ENCODE data around the gene NOS3. TPM values are rescaled to one million over a fixed set of nuclear protein-coding genes. Genes with fewer than 3 reads are reported as not detected.
A peak's percentile ranks its signal among the peaks of the same experiment; 100 is the strongest.

NOS3 gene
- total RNA-seq, 2 experiments from 2014 or later, result 21.6 to 22.3 TPM

DNA sequence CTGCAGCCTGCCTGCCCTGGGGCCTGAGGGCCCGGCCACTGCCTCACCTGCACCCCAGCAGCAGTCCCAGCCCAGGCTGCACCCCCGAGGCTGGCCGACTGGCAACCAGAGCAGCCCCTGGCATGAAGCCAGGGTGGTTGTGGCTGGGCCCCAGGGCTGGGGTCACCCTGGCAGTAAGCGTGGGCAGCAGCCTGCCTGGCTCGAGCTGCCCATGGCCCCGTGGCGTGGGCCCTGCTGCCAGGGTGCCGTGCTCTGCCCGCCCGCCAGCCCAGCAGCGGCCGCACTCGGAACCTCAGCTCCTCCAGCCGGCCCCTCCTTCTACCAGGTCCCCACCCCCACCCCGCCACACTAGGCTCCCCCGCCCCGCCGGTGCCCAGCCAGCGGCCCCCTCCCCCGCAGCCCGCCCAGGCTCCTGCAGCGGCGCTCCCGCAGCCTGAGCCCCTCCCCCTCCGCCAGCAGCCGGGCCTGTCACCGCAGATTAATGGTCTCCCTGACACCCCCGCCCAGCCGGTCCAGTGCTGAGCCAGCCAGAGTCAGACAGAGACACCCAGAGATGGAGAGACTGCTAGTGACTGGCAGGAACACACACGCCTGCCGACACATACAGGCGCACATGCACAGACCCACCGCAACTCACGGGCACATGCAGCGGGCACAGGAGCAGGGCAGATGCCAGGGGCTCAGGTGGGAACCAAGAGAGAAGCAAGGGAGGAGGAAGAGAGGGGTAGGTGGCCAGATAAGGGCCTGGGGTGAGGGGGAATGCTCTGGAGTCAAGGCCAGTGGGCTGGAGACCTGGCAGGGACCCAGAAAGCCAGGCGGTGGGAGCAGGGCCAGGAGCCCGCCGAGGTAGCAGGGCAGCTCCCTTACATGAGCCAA lies 35.1 kb upstream of the NOS3 start:
- peaks cover 13% of the 10 kb centered on the region for H3K4me1 Mint-ChIP-seq
- ChIA-PET CTCF (no interaction called here), POLR2A (no interaction called here)
- H3K4me3 Mint-ChIP-seq, result no peak overlapping the region
- no peak for DNase-seq
- no peak overlapping the region for H3K27ac Mint-ChIP-seq
- no peaks in the 10 kb centered on the region for H3K36me3 Mint-ChIP-seq (ENCODE audit: low read depth)
- no peaks in the 10 kb centered on the region for H3K9me3 Mint-ChIP-seq
- H3K27me3 Mint-ChIP-seq, result peaks cover 38% of the 10 kb centered on the region

- ChIA-PET POLR2A (no interaction called here), CTCF (no interaction called here)
- DNase-seq, result no peak
- peaks cover 13% of the 10 kb centered on the region for H3K4me1 Mint-ChIP-seq
- no peaks in the 10 kb centered on the region for H3K36me3 Mint-ChIP-seq (ENCODE audit: low read depth)
- no peak overlapping the region for H3K27ac Mint-ChIP-seq
- no peaks in the 10 kb centered on the region for H3K9me3 Mint-ChIP-seq
- H3K27me3 Mint-ChIP-seq, result peaks cover 38% of the 10 kb centered on the region
- no peak overlapping the region for H3K4me3 Mint-ChIP-seq
These were observed 34.3 kb upstream of the NOS3 start for GRCh38 chr7:150956395-150957132.

- Mint-ChIP-seq H3K4me3 (no peak overlapping the region), H3K4me1 (peaks cover 14% of the 10 kb centered on the region), H3K27ac (peak overlapping the region; percentile 27), H3K36me3 (ENCODE audit: low read depth) (no peaks in the 10 kb centered on the region), H3K9me3 (no peaks in the 10 kb centered on the region), H3K27me3 (peaks cover 38% of the 10 kb centered on the region)
- CTCF ChIA-PET, result interaction anchor here (0.7 kb wide), 1 partner anchor 43 kb away, joined by 4 read pairs; no protein-coding TSS in a partner anchor
- POLR2A ChIA-PET, result no interaction called here
- no peak for DNase-seq
These were observed 33.4 kb upstream of the NOS3 start for GRCh38 chr7:150957133-150958020.

DNA sequence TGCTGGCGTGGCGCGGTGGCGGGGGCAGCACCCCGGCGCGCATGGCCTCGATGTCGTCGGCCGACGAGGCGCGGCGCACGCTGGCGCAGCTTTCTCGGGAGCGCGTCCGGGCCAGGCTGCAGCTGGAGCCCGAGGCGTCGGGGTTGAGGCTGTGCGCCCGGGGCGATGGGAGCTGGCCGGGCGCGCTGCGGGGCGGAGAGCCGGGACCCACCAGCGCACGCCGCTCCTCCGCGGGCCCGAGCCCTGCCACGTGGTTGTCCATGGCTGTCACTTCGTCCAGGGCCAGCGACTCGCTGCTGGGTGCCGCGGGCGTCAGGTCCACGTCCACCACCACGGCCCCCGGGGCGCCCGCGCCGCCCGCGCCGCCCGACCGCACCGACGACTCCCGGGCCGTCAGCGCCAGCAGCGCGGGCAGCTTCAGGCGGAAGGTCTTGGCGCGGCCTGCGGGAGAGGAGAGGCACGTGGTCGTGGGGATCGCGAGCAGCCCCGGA lies 32.7 kb upstream of the NOS3 start:
- H3K27ac Mint-ChIP-seq, result no peak overlapping the region
- H3K27me3 Mint-ChIP-seq, result peaks cover 38% of the 10 kb centered on the region
- no peaks in the 10 kb centered on the region for H3K9me3 Mint-ChIP-seq
- H3K4me1 Mint-ChIP-seq, result peaks cover 15% of the 10 kb centered on the region
- POLR2A ChIA-PET, result no interaction called here
- H3K36me3 Mint-ChIP-seq (ENCODE audit: low read depth), result no peaks in the 10 kb centered on the region
- no peak overlapping the region for H3K4me3 Mint-ChIP-seq
- no peak for DNase-seq
- CTCF ChIA-PET, result interaction anchor here (0.6 to 0.7 kb wide), 2 partner anchors 44 to 90 kb away, joined by 3 to 4 read pairs; partner anchors contain the start of gene ASIC3

DNA sequence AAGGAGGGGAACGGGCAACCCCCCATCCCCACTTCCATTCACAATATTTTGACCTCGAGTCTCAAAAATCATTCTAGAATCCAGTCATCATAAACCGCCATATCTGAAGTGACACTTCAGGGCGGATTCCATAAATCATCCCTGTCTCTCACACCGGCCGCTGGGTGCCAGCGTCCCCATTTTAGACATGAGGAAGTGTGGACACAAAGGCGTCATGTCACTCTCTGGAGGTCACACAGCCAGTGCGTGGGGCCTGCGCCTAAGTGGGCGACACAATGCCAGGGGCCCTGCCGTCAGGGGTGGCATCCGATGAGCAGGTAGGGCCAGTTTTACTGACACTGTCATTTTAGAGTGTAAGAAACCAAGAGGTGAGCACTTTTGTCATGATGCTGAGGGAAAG lies 32.2 kb upstream of the NOS3 start:
- Mint-ChIP-seq H3K4me3 (no peak overlapping the region), H3K27ac (no peak overlapping the region), H3K4me1 (peaks cover 15% of the 10 kb centered on the region), H3K36me3 (ENCODE audit: low read depth) (no peaks in the 10 kb centered on the region), H3K27me3 (peaks cover 38% of the 10 kb centered on the region), H3K9me3 (no peaks in the 10 kb centered on the region)
- ChIA-PET CTCF (interaction anchor here (0.6 to 1.4 kb wide), 2 partner anchors 70 to 90 kb away, joined by 3 read pairs; partner anchors contain the start of genes ABCB8 and ASIC3), POLR2A (no interaction called here)
- no peak for DNase-seq

- Mint-ChIP-seq H3K36me3 (ENCODE audit: low read depth) (no peaks in the 10 kb centered on the region), H3K9me3 (no peaks in the 10 kb centered on the region), H3K4me1 (peaks cover 15% of the 10 kb centered on the region), H3K4me3 (no peak overlapping the region), H3K27ac (no peak overlapping the region), H3K27me3 (peaks cover 38% of the 10 kb centered on the region)
- DNase-seq, result no peak
- ChIA-PET POLR2A (no interaction called here), CTCF (interaction anchor here (0.6 to 1.4 kb wide), 3 partner anchors 27 to 69 kb away, joined by 3 read pairs; partner anchors contain the start of gene ABCB8)
These were observed 31.7 kb upstream of the NOS3 start for GRCh38 chr7:150959081-150959480.

- Mint-ChIP-seq H3K27me3 (peaks cover 34% of the 10 kb centered on the region), H3K27ac (no peak overlapping the region), H3K4me1 (peaks cover 15% of the 10 kb centered on the region), H3K36me3 (ENCODE audit: low read depth) (no peaks in the 10 kb centered on the region), H3K4me3 (no peak overlapping the region), H3K9me3 (no peaks in the 10 kb centered on the region)
- CTCF ChIA-PET, result interaction anchor here (0.5 to 2.7 kb wide), 7 partner anchors 14 to 202 kb away, joined by 3 to 13 read pairs (median 3); partner anchors contain the start of gene ABCB8
- POLR2A ChIA-PET, result interaction anchor here (0.6 kb wide), 1 partner anchor 26 kb away, joined by 3 read pairs; no protein-coding TSS in a partner anchor
- DNase-seq, result peak; percentile 41
These were observed 30.8 kb upstream of the NOS3 start for GRCh38 chr7:150959739-150960734.

DNA sequence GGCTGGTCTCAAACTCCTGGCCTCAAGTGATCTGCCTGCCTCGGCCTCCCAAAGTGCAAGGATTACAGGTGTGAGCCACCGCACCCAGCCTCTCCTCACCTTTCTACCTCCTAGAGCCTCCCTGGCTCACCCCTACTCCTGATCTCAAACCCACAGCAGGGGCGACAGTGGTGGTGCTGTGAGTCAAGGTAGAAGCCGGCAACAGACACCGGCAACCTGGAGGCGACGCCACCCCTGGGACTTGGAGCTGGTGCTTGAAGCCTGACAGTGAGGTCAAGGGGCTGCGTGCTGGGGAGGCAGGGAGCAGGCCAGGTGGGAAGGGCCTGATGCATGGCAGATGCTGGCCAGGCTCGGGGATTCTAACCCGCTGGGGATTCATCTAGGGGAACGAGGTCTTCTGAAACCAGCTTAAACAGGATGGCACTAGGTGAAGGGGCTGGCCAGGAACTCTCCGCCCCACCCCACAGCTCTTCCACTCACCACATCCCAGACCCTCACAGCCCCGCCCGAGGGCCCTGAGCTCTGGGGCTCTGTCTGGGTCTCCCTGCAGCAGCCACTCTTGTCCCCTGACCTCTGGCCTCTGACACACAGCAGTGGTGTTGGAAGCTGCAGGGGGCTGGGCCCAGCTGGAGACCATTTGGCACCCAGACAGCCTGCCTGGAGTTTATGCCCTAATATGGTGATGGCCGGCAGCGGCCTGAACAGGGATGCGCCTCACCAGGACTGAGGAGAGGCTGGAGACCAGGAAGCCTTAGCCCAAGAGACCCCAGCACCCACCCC lies 29.1 kb upstream of the NOS3 start:
- Mint-ChIP-seq H3K4me3 (no peak overlapping the region), H3K36me3 (ENCODE audit: low read depth) (no peaks in the 10 kb centered on the region), H3K27ac (no peak overlapping the region), H3K27me3 (peaks cover 31% of the 10 kb centered on the region), H3K4me1 (peaks cover 15% of the 10 kb centered on the region), H3K9me3 (no peaks in the 10 kb centered on the region)
- CTCF ChIA-PET, result interaction anchor here (0.7 to 2.7 kb wide), 8 partner anchors 13 to 295 kb away, joined by 3 to 13 read pairs (median 6); partner anchors contain the start of gene NOS3
- POLR2A ChIA-PET, result no interaction called here
- DNase-seq, result no peak

DNA sequence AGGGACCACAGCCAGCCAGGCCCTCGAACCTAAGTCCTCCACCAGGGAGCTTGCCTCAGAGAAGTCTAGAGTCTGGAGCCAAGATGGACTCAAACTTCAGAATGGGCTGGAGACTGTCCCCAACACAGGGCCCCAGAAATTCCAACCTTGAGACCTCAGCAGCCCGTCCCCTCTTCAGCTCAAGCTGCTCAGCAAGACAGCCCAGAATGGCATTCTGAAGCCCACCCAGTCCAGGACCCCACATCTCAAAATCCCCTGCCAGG lies 28.6 kb upstream of the NOS3 start:
- peaks cover 15% of the 10 kb centered on the region for H3K4me1 Mint-ChIP-seq
- H3K27me3 Mint-ChIP-seq, result peaks cover 28% of the 10 kb centered on the region
- H3K27ac Mint-ChIP-seq, result no peak overlapping the region
- H3K9me3 Mint-ChIP-seq, result no peaks in the 10 kb centered on the region
- CTCF ChIA-PET, result interaction anchor here (0.7 to 2.7 kb wide), 11 partner anchors 8 to 56 kb away, joined by 3 to 13 read pairs (median 6); partner anchors contain the start of gene NOS3
- no peak overlapping the region for H3K4me3 Mint-ChIP-seq
- DNase-seq, result no peak
- H3K36me3 Mint-ChIP-seq (ENCODE audit: low read depth), result no peaks in the 10 kb centered on the region
- POLR2A ChIA-PET, result no interaction called here

DNA sequence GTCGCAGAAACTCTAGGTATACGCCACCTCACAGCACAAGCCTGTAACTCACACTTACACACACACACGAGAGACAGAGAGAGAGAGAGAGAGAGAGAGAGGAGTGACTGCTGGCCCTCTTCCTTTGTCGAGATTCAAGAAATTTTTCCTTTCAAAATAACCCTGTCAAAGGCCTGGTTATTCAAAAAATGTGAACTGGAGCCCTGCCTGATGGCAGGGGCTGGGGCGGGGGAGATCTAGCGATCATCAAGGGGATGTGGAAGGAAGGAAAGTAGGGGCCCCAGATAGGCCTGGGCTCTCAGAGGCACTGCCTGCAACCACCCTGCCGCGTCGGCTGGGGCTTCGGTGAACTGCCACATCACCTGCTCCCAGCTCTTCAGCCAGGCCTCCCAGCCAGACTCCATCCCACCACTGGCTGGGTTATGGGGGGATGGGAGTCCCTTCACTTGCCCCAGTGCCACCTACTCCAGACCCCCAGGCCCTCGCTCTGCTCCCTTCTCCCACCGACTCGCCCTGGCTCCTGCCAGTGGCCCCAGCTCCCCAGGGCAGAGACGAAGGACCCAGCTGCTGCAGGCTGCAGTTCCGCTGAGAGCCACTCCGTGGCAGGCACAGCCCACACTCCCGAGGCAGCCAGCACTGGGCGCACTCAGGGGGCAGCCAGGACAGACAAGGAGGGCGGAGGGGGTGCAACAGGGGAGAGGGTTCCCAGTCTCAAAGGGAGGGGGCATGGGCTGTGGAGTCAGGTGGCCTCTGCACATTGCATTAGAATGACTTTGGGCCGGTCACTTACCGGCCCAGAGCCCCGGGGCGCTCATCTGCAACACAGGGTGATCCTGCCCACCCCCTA lies 28.0 kb upstream of the NOS3 start:
- peak; percentile 65 for DNase-seq
- Mint-ChIP-seq H3K27ac (no peak overlapping the region), H3K4me3 (no peak overlapping the region)

More for the DNA sequence above, 28.0 kb upstream of the NOS3 start:
- Mint-ChIP-seq H3K27me3 (peaks cover 27% of the 10 kb centered on the region), H3K36me3 (ENCODE audit: low read depth) (no peaks in the 10 kb centered on the region), H3K4me1 (peaks cover 14% of the 10 kb centered on the region), H3K9me3 (no peaks in the 10 kb centered on the region)
- POLR2A ChIA-PET, result no interaction called here
- CTCF ChIA-PET, result interaction anchor here (0.6 to 2.7 kb wide), 25 partner anchors 9 to 794 kb away, joined by 3 to 13 read pairs (median 4); partner anchors contain the start of gene NOS3
